GM12878 (cell line): ENCODE measurements around the gene LY6G6D. TPM values are rescaled to one million over a fixed set of nuclear protein-coding genes. Genes with fewer than 3 reads are reported as not detected.

Source experiments
- BACH1 ChIP-seq: fragments of 450-650 bp; IDR thresholded peaks from 2 replicates; pipeline ENCODE4 v1.6.1; 2017; ENCODE audit warnings: mild to moderate bottlenecking, borderline replicate concordance
- CBX5 ChIP-seq: sonication (generic); IDR thresholded peaks from 2 replicates; pipeline ENCODE4 v1.6.1; 2016; ENCODE audit warnings: low read depth, moderate library complexity, mild to moderate bottlenecking, inconsistent platforms
- CTCF ChIP-seq, 3 experiments: IDR thresholded peaks in 2 of 3; conservative IDR thresholded peaks in 1 of 3; 2 replicates each; pipeline ENCODE4 v1.5.1; 2011; ENCODE audit warnings: low read depth in 3 of 3, low read length in 3 of 3, mild to moderate bottlenecking in 3 of 3, control low read depth in 2 of 3, moderate library complexity in 2 of 3, inconsistent platforms in 1 of 3, mixed read lengths in 1 of 3; ENCODE audit not compliant: control insufficient read depth in 2 of 3, insufficient read depth in 1 of 3; ENCODE audit errors: extremely low read depth in 1 of 3
- IRF4 ChIP-seq: IDR thresholded peaks from 2 replicates; pipeline ENCODE4 v1.6.1; 2011; ENCODE audit warnings: low read depth, low read length
- JUND ChIP-seq: IDR thresholded peaks from 2 replicates; pipeline ENCODE4 v1.6.1; 2012; ENCODE audit warnings: low read depth, mild to moderate bottlenecking, low read length, improper control_type of control experiment, moderate library complexity
- KLF5 ChIP-seq: fragments of 450-650 bp; IDR thresholded peaks from 2 replicates; pipeline ENCODE4 v1.6.1; 2014; ENCODE audit warnings: mild to moderate bottlenecking; ENCODE audit not compliant: partially characterized antibody
- MEF2A ChIP-seq: IDR thresholded peaks from 2 replicates; pipeline ENCODE4 v1.6.1; 2011; ENCODE audit warnings: low read depth, mild to moderate bottlenecking, low read length, moderate library complexity; ENCODE audit not compliant: insufficient read depth
- MYC ChIP-seq: IDR thresholded peaks from 2 replicates; pipeline ENCODE4 v1.6.1; 2011; ENCODE audit warnings: mild to moderate bottlenecking, low read length, moderate library complexity, inconsistent platforms; ENCODE audit not compliant: insufficient read depth, insufficient replicate concordance, insufficient read length, severe bottlenecking
- NKRF ChIP-seq: fragments of 450-650 bp; conservative IDR thresholded peaks from 2 replicates; pipeline ENCODE4 v1.6.1; 2017; ENCODE audit warnings: mild to moderate bottlenecking, moderate library complexity
- NR2C1 ChIP-seq: fragments of 450-650 bp; IDR thresholded peaks from 2 replicates; pipeline ENCODE4 v1.6.1; 2017; ENCODE audit warnings: antibody characterized with exemption, mild to moderate bottlenecking, moderate library complexity
- PAX8 ChIP-seq: fragments of 450-650 bp; IDR thresholded peaks from 2 replicates; pipeline ENCODE4 v1.6.1; 2017; ENCODE audit warnings: mild to moderate bottlenecking, moderate library complexity
- SMAD1 ChIP-seq: fragments of 450-650 bp; IDR thresholded peaks from 2 replicates; pipeline ENCODE4 v1.6.1; 2018; ENCODE audit warnings: mild to moderate bottlenecking, low read depth; ENCODE audit not compliant: partially characterized antibody
- SUPT20H ChIP-seq: IDR thresholded peaks from 2 replicates; pipeline ENCODE4 v1.6.1; 2011; ENCODE audit warnings: low read depth, mild to moderate bottlenecking, low read length, moderate library complexity, borderline replicate concordance; ENCODE audit not compliant: control insufficient read depth
- USF1 ChIP-seq: IDR thresholded peaks from 2 replicates; pipeline ENCODE4 v1.6.1; 2011; ENCODE audit warnings: borderline replicate concordance, low read depth, mild to moderate bottlenecking, moderate library complexity, mixed read lengths, low read length; ENCODE audit not compliant: insufficient read depth; ENCODE audit errors: extremely low read length
- ZBED1 ChIP-seq: IDR thresholded peaks from 2 replicates; pipeline ENCODE4 v1.6.1; 2016; ENCODE audit warnings: borderline replicate concordance
- ZBTB33 ChIP-seq: fragments of 450-650 bp; IDR thresholded peaks from 2 replicates; pipeline ENCODE4 v1.6.1; 2017; ENCODE audit warnings: mild to moderate bottlenecking
- ZBTB40 ChIP-seq: fragments of 450-650 bp; IDR thresholded peaks from 2 replicates; pipeline ENCODE4 v1.6.1; 2016; ENCODE audit warnings: mild to moderate bottlenecking, moderate library complexity, borderline replicate concordance
- polyA plus RNA-seq, 11 experiments: library from polyadenylated mRNA; depleted of rRNA in 4 of 11; unstranded in 6 of 11; stranded (reverse) in 5 of 11; fragments of >200 nt; fragmentation: Nextera tagmentation in 4 of 11; fragmentation: Illumina TruSeq in 1 of 11; extraction: Ambion mirVana in 4 of 11; extraction: Trizol in 1 of 11; gene quantifications; 1 replicate in 1 of 11; 2 replicates in 10 of 11; pipeline versions ENCODE4 v1.2.1 to v1.2.3, GENCODE V29; 2011 to 2016; ENCODE audit warnings: inconsistent platforms in 2 of 11, missing spikeins in 2 of 11, low read depth in 1 of 11
- total RNA-seq, 4 experiments: library from RNA; depleted of rRNA in 3 of 4; stranded (reverse); fragments of >200 nt in 3 of 4; fragmentation: Illumina TruSeq in 1 of 4; extraction: Trizol in 1 of 4; gene quantifications; 2 replicates each; pipeline versions ENCODE4 v1.2.1 to v1.2.3, GENCODE V29; 2013 to 2021

LY6G6D gene
- total and polyA plus RNA-seq, 10 of the 15 experiments (the other 5 are each of a cell fraction or from before 2014, with no cell fraction given), result not detected

GRCh38 chr6:31729515-31729978 lies 14.4 kb downstream of the LY6G6D start (continued):
- peak in 2 of 3 experiments; percentile 84 to 94; a peak in 3 of 6 replicates for TF ChIP-seq CTCF (IDR thresholded peaks at IDR 0.05 in 2 of 3, conservative IDR thresholded peaks at IDR 0.05 in 1 of 3; ENCODE audit: control insufficient read depth in 2 of 3, extremely low read depth in 1 of 3, insufficient read depth in 1 of 3, low read depth in 3 of 3, low read length in 3 of 3)
- no peak for TF ChIP-seq JUND
- TF ChIP-seq SMAD1, result no peak
- peak; percentile 62; the same call in 1 of the 2 replicates for TF ChIP-seq NKRF
- TF ChIP-seq ZBTB40, result no peak
- no peak for TF ChIP-seq PAX8
- TF ChIP-seq IRF4, result no peak
- TF ChIP-seq SUPT20H, result no peak
- TF ChIP-seq ZBTB33, result no peak
- TF ChIP-seq CBX5, result no peak
- TF ChIP-seq USF1, result no peak
- no peak for TF ChIP-seq KLF5
- no peak for TF ChIP-seq MYC
- TF ChIP-seq BACH1, result no peak
- no peak for TF ChIP-seq NR2C1
- no peak for TF ChIP-seq MEF2A
- no peak for TF ChIP-seq ZBED1
